ENCODE results near the gene ZNF789. TPM values are rescaled to one million over a fixed set of nuclear protein-coding genes. Genes with fewer than 3 reads are reported as not detected.
A peak's percentile ranks its signal among the peaks of the same experiment; 100 is the strongest.

Gene ZNF789
- polyA plus RNA-seq, 1 of the 3 experiments (the other 2 are of a cell fraction) = 27.7 TPM

DNA sequence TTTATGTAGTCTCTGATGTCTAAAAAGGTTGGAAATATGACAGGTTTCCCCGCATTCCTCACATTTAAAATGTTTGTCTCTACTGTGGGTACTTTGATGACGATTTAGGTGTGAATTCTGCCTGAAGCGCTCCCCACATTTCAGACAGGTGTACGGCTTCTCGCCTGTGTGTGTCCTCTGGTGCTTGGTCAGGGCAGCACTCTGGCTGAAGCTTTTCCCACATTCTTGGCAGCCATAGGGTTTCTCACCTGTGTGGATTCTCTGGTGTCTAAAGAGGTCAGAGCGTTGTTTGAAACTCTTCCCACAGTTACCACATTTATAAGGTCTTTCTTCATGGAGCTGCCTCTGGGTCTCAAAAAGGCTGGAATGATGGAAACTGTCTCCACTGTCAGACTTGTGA, 21.1 kb downstream of the ZNF789 start:
- no peak for DNase-seq
- peaks cover 72% of the 10 kb centered on the region for H3K79me2 ChIP-seq (ENCODE audit: insufficient read depth)
- H3K27ac ChIP-seq (ENCODE audit: low read depth in 2 of 2, low read length in 1 of 2) = no peak overlapping the region
- peaks cover 6 to 9% of the 10 kb centered on the region in 2 experiments; a peak in 3 of 4 replicates for H3K4me1 ChIP-seq (ENCODE audit: control insufficient read depth in 1 of 2, insufficient read depth in 2 of 2, low read depth in 1 of 2, low read length in 1 of 2)
- no peak overlapping the region; a peak in 1 of 4 replicates for H3K4me3 ChIP-seq (ENCODE audit: low read depth in 2 of 2, low read length in 1 of 2)
- H3K9me3 ChIP-seq = peaks cover 9% of the 10 kb centered on the region; the same call in 1 of the 2 replicates
- H3K4me2 ChIP-seq = no peak overlapping the region
- H4K20me1 ChIP-seq (ENCODE audit: insufficient read depth) = peaks cover 16% of the 10 kb centered on the region
- H3K36me3 ChIP-seq (replicated peaks in 1 of 2; ENCODE audit: control insufficient read depth in 1 of 2, insufficient read depth in 2 of 2, low read length in 1 of 2) = peaks cover 19 to 57% of the 10 kb centered on the region in 2 experiments
- CTCF ChIA-PET = no interaction called here
- POLR2A ChIA-PET = interaction anchor here (0.6 kb wide), 1 partner anchor 29 kb away, joined by 6 read pairs; no protein-coding TSS in a partner anchor
- no peaks in the 10 kb centered on the region for H3K27me3 ChIP-seq (ENCODE audit: insufficient read depth)
- TF ChIP-seq GABPA (IDR thresholded peaks at IDR 0.05; ENCODE audit: low read depth) (no peak), TCF12 (IDR thresholded peaks at IDR 0.05) (no peak), SIN3A (IDR thresholded peaks at IDR 0.05; ENCODE audit: borderline replicate concordance, low read depth, low read length) (no peak), NRF1 (IDR thresholded peaks at IDR 0.05; ENCODE audit: low read depth, low read length) (no peak), JUND (IDR thresholded peaks at IDR 0.05) (no peak), EP300 (IDR thresholded peaks at IDR 0.05; ENCODE audit: borderline replicate concordance in 1 of 2, low read depth in 1 of 2, low read length in 1 of 2) (no peak), MXI1 (IDR thresholded peaks at IDR 0.05; ENCODE audit: low read depth, low read length) (no peak)
- TF ChIP-seq, protein P1, sequence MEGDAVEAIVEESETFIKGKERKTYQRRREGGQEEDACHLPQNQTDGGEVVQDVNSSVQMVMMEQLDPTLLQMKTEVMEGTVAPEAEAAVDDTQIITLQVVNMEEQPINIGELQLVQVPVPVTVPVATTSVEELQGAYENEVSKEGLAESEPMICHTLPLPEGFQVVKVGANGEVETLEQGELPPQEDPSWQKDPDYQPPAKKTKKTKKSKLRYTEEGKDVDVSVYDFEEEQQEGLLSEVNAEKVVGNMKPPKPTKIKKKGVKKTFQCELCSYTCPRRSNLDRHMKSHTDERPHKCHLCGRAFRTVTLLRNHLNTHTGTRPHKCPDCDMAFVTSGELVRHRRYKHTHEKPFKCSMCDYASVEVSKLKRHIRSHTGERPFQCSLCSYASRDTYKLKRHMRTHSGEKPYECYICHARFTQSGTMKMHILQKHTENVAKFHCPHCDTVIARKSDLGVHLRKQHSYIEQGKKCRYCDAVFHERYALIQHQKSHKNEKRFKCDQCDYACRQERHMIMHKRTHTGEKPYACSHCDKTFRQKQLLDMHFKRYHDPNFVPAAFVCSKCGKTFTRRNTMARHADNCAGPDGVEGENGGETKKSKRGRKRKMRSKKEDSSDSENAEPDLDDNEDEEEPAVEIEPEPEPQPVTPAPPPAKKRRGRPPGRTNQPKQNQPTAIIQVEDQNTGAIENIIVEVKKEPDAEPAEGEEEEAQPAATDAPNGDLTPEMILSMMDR (IDR thresholded peaks at IDR 0.05) = no peak
- 93% methylated on average over 6 of the region's 6 CpGs for WGBS (ENCODE audit: low lambda C conversion rate)
- H2AFZ ChIP-seq (ENCODE audit: low read depth) = no peak overlapping the region
- H3F3A ChIP-seq (replicated peaks; ENCODE audit: insufficient read depth) = peaks cover 7% of the 10 kb centered on the region
- no peaks in the 10 kb centered on the region for H3K9me2 ChIP-seq
- no peak overlapping the region for H3K9ac ChIP-seq

DNA sequence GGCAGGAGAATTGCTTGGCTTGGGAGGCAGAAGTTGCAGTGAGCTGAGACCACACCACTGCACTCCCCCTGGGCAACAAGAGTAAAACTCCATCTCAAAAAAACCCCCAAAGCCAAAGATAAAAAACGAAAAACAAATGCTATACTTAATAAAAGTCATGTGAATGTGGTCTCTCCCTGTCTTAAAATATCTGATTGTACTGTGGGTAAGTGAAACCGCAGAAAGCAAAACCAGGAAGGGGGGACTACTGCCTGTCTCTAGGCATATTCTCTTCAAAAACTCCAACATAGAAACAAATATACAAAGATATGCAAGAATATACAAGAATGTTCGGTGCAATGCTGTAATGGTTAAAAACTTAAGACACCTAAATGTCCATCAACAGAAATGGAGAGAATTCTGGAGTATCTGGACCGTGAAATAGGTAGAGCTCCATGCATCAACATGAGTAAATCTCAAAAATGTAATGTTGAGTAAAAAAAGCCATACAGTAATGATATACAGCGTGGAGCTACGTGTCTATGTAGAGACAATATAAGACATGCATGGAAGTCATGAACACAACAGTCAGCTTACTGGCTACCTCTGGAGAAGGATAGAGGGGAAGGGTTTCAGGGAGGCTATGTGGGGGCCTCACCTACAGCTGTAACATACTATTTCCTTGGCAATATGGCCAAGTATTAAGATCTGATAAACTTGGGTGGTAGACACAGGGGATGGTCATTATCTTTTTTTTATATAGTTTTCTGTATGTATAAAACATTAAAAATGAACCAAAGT, 25.3 kb downstream of the ZNF789 start:
- Histone ChIP-seq H2AFZ (ENCODE audit: low read depth) (no peak overlapping the region), H3K4me1 (ENCODE audit: control insufficient read depth in 1 of 2, insufficient read depth in 2 of 2, low read depth in 1 of 2, low read length in 1 of 2) (peaks cover 9 to 10% of the 10 kb centered on the region in 2 experiments; a peak in 3 of 4 replicates), H3K27ac (ENCODE audit: low read depth in 2 of 2, low read length in 1 of 2) (no peak overlapping the region), H4K20me1 (ENCODE audit: insufficient read depth) (peaks cover 18% of the 10 kb centered on the region), H3K4me2 (peak overlapping the region; percentile 91), H3K79me2 (ENCODE audit: insufficient read depth) (peaks cover 84% of the 10 kb centered on the region), H3K9me2 (no peaks in the 10 kb centered on the region), H3K36me3 (replicated peaks in 1 of 2; ENCODE audit: control insufficient read depth in 1 of 2, insufficient read depth in 2 of 2, low read length in 1 of 2) (peaks cover 16 to 48% of the 10 kb centered on the region in 2 experiments), H3F3A (replicated peaks; ENCODE audit: insufficient read depth) (peaks cover 5% of the 10 kb centered on the region), H3K9me3 (peaks cover 9% of the 10 kb centered on the region; the same call in 1 of the 2 replicates), H3K27me3 (ENCODE audit: insufficient read depth) (no peaks in the 10 kb centered on the region), H3K4me3 (ENCODE audit: low read depth in 2 of 2, low read length in 1 of 2) (peak overlapping the region; percentile 65 to 80), H3K9ac (peak overlapping the region; percentile 74)
- ChIA-PET POLR2A (no interaction called here), CTCF (no interaction called here)
- 56% methylated on average over 6 of the region's 6 CpGs for WGBS (ENCODE audit: low lambda C conversion rate)
- DNase-seq = no peak
- TF ChIP-seq RAD21 (IDR thresholded peaks at IDR 0.05; ENCODE audit: low read length) (no peak), MEF2A (IDR thresholded peaks at IDR 0.05; ENCODE audit: borderline replicate concordance, low read depth) (no peak), FOXM1 (IDR thresholded peaks at IDR 0.05; ENCODE audit: low read depth) (no peak), TEAD4 (IDR thresholded peaks at IDR 0.05; ENCODE audit: borderline replicate concordance, insufficient read depth) (no peak), NFIC (IDR thresholded peaks at IDR 0.05; ENCODE audit: borderline replicate concordance) (no peak), RXRA (IDR thresholded peaks at IDR 0.05; ENCODE audit: borderline replicate concordance, low read depth) (no peak), TCF12 (IDR thresholded peaks at IDR 0.05) (no peak), POLR2AphosphoS5 (IDR thresholded peaks at IDR 0.05; ENCODE audit: low read depth, low read length) (no peak), ELF1 (IDR thresholded peaks at IDR 0.05) (no peak), RCOR1 (IDR thresholded peaks at IDR 0.05; ENCODE audit: low read length) (no peak)
- TF ChIP-seq, protein P2, sequence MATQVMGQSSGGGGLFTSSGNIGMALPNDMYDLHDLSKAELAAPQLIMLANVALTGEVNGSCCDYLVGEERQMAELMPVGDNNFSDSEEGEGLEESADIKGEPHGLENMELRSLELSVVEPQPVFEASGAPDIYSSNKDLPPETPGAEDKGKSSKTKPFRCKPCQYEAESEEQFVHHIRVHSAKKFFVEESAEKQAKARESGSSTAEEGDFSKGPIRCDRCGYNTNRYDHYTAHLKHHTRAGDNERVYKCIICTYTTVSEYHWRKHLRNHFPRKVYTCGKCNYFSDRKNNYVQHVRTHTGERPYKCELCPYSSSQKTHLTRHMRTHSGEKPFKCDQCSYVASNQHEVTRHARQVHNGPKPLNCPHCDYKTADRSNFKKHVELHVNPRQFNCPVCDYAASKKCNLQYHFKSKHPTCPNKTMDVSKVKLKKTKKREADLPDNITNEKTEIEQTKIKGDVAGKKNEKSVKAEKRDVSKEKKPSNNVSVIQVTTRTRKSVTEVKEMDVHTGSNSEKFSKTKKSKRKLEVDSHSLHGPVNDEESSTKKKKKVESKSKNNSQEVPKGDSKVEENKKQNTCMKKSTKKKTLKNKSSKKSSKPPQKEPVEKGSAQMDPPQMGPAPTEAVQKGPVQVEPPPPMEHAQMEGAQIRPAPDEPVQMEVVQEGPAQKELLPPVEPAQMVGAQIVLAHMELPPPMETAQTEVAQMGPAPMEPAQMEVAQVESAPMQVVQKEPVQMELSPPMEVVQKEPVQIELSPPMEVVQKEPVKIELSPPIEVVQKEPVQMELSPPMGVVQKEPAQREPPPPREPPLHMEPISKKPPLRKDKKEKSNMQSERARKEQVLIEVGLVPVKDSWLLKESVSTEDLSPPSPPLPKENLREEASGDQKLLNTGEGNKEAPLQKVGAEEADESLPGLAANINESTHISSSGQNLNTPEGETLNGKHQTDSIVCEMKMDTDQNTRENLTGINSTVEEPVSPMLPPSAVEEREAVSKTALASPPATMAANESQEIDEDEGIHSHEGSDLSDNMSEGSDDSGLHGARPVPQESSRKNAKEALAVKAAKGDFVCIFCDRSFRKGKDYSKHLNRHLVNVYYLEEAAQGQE (IDR thresholded peaks at IDR 0.05; ENCODE audit: low read depth, low read length) = no peak
- TF ChIP-seq, protein P1 (IDR thresholded peaks at IDR 0.05) = no peak
- TF ChIP-seq, protein P3, sequence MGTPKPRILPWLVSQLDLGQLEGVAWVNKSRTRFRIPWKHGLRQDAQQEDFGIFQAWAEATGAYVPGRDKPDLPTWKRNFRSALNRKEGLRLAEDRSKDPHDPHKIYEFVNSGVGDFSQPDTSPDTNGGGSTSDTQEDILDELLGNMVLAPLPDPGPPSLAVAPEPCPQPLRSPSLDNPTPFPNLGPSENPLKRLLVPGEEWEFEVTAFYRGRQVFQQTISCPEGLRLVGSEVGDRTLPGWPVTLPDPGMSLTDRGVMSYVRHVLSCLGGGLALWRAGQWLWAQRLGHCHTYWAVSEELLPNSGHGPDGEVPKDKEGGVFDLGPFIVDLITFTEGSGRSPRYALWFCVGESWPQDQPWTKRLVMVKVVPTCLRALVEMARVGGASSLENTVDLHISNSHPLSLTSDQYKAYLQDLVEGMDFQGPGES (IDR thresholded peaks at IDR 0.05; ENCODE audit: low read depth, low read length) = no peak
